ENCODE measurements around the gene CCDC82. TPM values are rescaled to one million over a fixed set of nuclear protein-coding genes. Genes with fewer than 3 reads are reported as not detected.

Gene CCDC82
- total and polyA plus RNA-seq, 2 of the 4 experiments (the other 2 are of a cell fraction) = 4.1 to 9.4 TPM

- H3K4me1 ChIP-seq (ENCODE audit: control insufficient read depth, insufficient read depth, low read length) = no peaks in the 10 kb centered on the region
- CTCF ChIA-PET = no interaction called here
- H2BK15ac ChIP-seq (ENCODE audit: low read depth, low read length) = no peak overlapping the region
- H3K14ac ChIP-seq (replicated peaks; ENCODE audit: low read depth, low read length) = no peak overlapping the region
- DNase-seq (no peak), ATAC-seq (ENCODE audit: low read depth) (no peak)
- H4K91ac ChIP-seq (ENCODE audit: insufficient read depth, low read depth, low read length) = no peak overlapping the region
- intact Hi-C loops (cut with micrococcal nuclease) = no loop called here
- no peaks in the 10 kb centered on the region for H3K9me1 ChIP-seq (ENCODE audit: insufficient read depth, low read length)
- no peaks in the 10 kb centered on the region for H3K27me3 ChIP-seq (ENCODE audit: control insufficient read depth, insufficient read depth, low read length)
- peaks cover 6% of the 10 kb centered on the region for H3K9me3 ChIP-seq (ENCODE audit: control insufficient read depth, insufficient read depth, low read length)
- in situ Hi-C loops (cut with MboI; ENCODE audit: low sequenced_read_pairs) = no loop called here
- H4K5ac ChIP-seq (ENCODE audit: low read depth, low read length) = no peak overlapping the region
- H3K79me1 ChIP-seq (ENCODE audit: low read depth in 1 of 2, low read length in 2 of 2) = peaks cover 2 to 7% of the 10 kb centered on the region in 2 experiments; a peak in 3 of 4 replicates
- H3K4me2 ChIP-seq (ENCODE audit: low read depth, low read length) = no peak overlapping the region
- H3K4me3 ChIP-seq (ENCODE audit: insufficient read depth, low read depth, low read length) = no peak overlapping the region
- H3K56ac ChIP-seq (ENCODE audit: extremely low read depth, insufficient read depth, low read length) = no peak overlapping the region
- H2AK5ac ChIP-seq (ENCODE audit: low read depth, low read length) = no peak overlapping the region
- H4K8ac ChIP-seq (ENCODE audit: low read depth in 2 of 2, low read length in 2 of 2) = no peak overlapping the region
- H3K23ac ChIP-seq (ENCODE audit: low read depth, low read length) = no peak overlapping the region
- no peaks in the 10 kb centered on the region for H4K20me1 ChIP-seq (ENCODE audit: insufficient read depth, low read length)
- no peak overlapping the region for H2BK5ac ChIP-seq (ENCODE audit: low read depth, low read length, poor library complexity, severe bottlenecking)
- TF ChIP-seq ELK1 (IDR thresholded peaks at IDR 0.05; ENCODE audit: borderline replicate concordance, low read depth, low read length) = no peak
- no peak for TF ChIP-seq CEBPB (IDR thresholded peaks at IDR 0.05; ENCODE audit: low read depth, low read length)
- no peak overlapping the region for H2AFZ ChIP-seq (replicated peaks; ENCODE audit: low read length, poor library complexity)
- dilution Hi-C loops (cut with HindIII; ENCODE audit: low sequenced_read_pairs, unreplicated experiment) = loop anchor here (25.0 kb wide), 1 partner anchor 330 kb away; no protein-coding TSS in a partner anchor
- H2BK20ac ChIP-seq (ENCODE audit: low read depth, low read length) = no peak overlapping the region
- peaks cover 12% of the 10 kb centered on the region for H3K36me3 ChIP-seq (ENCODE audit: control insufficient read depth, insufficient read depth, low read length)
- WGBS, 2 experiments (ENCODE audit: extremely low coverage in 2 of 2, insufficient read length in 1 of 2) = no CpG with 5 or more reads among the region's 2 CpGs
- POLR2A ChIA-PET (ENCODE audit: unreplicated experiment) = no interaction called here
- H3K27ac ChIP-seq (ENCODE audit: insufficient read depth, low read length) = no peak overlapping the region
- H3K18ac ChIP-seq (ENCODE audit: low read depth, low read length) = no peak overlapping the region
- no TSS peak for BruUV-seq (replicated peaks)
- H2AK9ac ChIP-seq (replicated peaks; ENCODE audit: low read depth, low read length, poor library complexity) = no peak overlapping the region
- no peak overlapping the region for H3K4ac ChIP-seq (ENCODE audit: low read depth, low read length)
- no peak overlapping the region for H2BK120ac ChIP-seq (ENCODE audit: low read depth, low read length)
- H3K9ac ChIP-seq (ENCODE audit: low read depth, low read length) = no peak overlapping the region
These were observed 22.4 kb downstream of the CCDC82 start for GRCh38 chr11:96367342-96367741.

Data from IMR-90 (cell line).